H9 (cell line): ENCODE data around the gene PNPO. TPM values are rescaled to one million over a fixed set of nuclear protein-coding genes. Genes with fewer than 3 reads are reported as not detected.

Experiments
- DNase-seq: peaks from one replicate; pipeline ENCODE4 v3.0.0-alpha.2; 2017
- H2AFZ ChIP-seq: one replicate; pipeline ENCODE4 v1.6.1; 2013; ENCODE audit warnings: mild to moderate bottlenecking, low read length, control low read depth, moderate library complexity
- H2AK5ac ChIP-seq: 2 replicates; pipeline ENCODE4 v1.6.1; 2013; ENCODE audit warnings: low read length, control low read depth, mixed read lengths; ENCODE audit not compliant: insufficient read length
- H2BK120ac ChIP-seq: one replicate; pipeline ENCODE4 v1.6.1; 2013; ENCODE audit warnings: low read depth, mild to moderate bottlenecking, low read length, control low read depth, inconsistent platforms; ENCODE audit not compliant: poor library complexity, severe bottlenecking
- H2BK12ac ChIP-seq: 2 replicates; pipeline ENCODE4 v1.6.1; 2013; ENCODE audit warnings: low read length, control low read depth, mixed read lengths, low read depth; ENCODE audit not compliant: insufficient read length
- H2BK15ac ChIP-seq: 2 replicates; pipeline ENCODE4 v1.6.1; 2013; ENCODE audit warnings: low read depth, low read length, control low read depth
- H2BK20ac ChIP-seq: one replicate; pipeline ENCODE4 v1.6.1; 2013; ENCODE audit warnings: low read depth, mild to moderate bottlenecking, low read length, control low read depth, inconsistent platforms; ENCODE audit not compliant: poor library complexity, severe bottlenecking
- H2BK5ac ChIP-seq: 2 replicates; pipeline ENCODE4 v1.6.1; 2013; ENCODE audit warnings: low read length, control low read depth, mixed read lengths; ENCODE audit not compliant: insufficient read length
- H3K14ac ChIP-seq: 2 replicates; pipeline ENCODE4 v1.6.1; 2013; ENCODE audit warnings: low read length, control low read depth; ENCODE audit not compliant: insufficient read depth
- H3K18ac ChIP-seq: 2 replicates; pipeline ENCODE4 v1.6.1; 2013; ENCODE audit warnings: low read depth, mild to moderate bottlenecking, mixed read lengths, low read length, control low read depth; ENCODE audit not compliant: insufficient read length
- H3K23ac ChIP-seq: 2 replicates; pipeline ENCODE4 v1.6.1; 2013; ENCODE audit warnings: low read length, control low read depth, mixed read lengths, low read depth; ENCODE audit not compliant: insufficient read length
- H3K23me2 ChIP-seq: 2 replicates; pipeline ENCODE4 v1.6.1; 2013; ENCODE audit warnings: low read depth, mild to moderate bottlenecking, mixed read lengths, low read length, control low read depth; ENCODE audit not compliant: insufficient read length, poor library complexity, severe bottlenecking
- H3K27ac ChIP-seq: 2 replicates; pipeline ENCODE4 v1.5.1; 2013; ENCODE audit warnings: low read length, control low read depth, mixed read lengths, low read depth; ENCODE audit not compliant: insufficient read length
- H3K27me3 ChIP-seq: 2 replicates; pipeline ENCODE4 v1.6.1; 2013; ENCODE audit warnings: low read length, control low read depth, inconsistent platforms; ENCODE audit not compliant: insufficient read depth
- H3K4ac ChIP-seq: 2 replicates; pipeline ENCODE4 v1.6.1; 2013; ENCODE audit warnings: low read depth, mild to moderate bottlenecking, control low read depth, inconsistent platforms, low read length, moderate library complexity
- H3K4me1 ChIP-seq: 2 replicates; pipeline ENCODE4 v1.6.1; 2013; ENCODE audit warnings: low read length, control low read depth, inconsistent platforms; ENCODE audit not compliant: insufficient read depth
- H3K4me2 ChIP-seq: 2 replicates; pipeline ENCODE4 v1.6.1; 2013; ENCODE audit warnings: low read length, control low read depth, mixed read lengths; ENCODE audit not compliant: insufficient read length, insufficient read depth
- H3K56ac ChIP-seq: 2 replicates; pipeline ENCODE4 v1.6.1; 2013; ENCODE audit warnings: low read depth, mild to moderate bottlenecking, mixed read lengths, low read length, control low read depth; ENCODE audit not compliant: insufficient read length
- H3K79me1 ChIP-seq: 2 replicates; pipeline ENCODE4 v1.6.1; 2013; ENCODE audit warnings: low read depth, mild to moderate bottlenecking, moderate library complexity, low read length, control low read depth, inconsistent platforms; ENCODE audit not compliant: insufficient read depth, poor library complexity, severe bottlenecking
- H3K79me2 ChIP-seq: 2 replicates; pipeline ENCODE4 v1.6.1; 2013; ENCODE audit warnings: low read length, control low read depth, inconsistent platforms; ENCODE audit not compliant: insufficient read depth
- H3K9ac ChIP-seq: 2 replicates; pipeline ENCODE4 v1.6.1; 2013; ENCODE audit warnings: low read length, control low read depth, mixed read lengths; ENCODE audit not compliant: insufficient read length; ENCODE audit errors: extremely low read depth
- H3K9me3 ChIP-seq: one replicate; pipeline ENCODE4 v1.6.1; 2013; ENCODE audit warnings: low read depth, low read length, inconsistent platforms; ENCODE audit not compliant: control insufficient read depth
- H3T11ph ChIP-seq: one replicate; pipeline ENCODE4 v1.6.1; 2013; ENCODE audit warnings: mild to moderate bottlenecking, low read length, control low read depth, inconsistent platforms
- H4K20me1 ChIP-seq: one replicate; pipeline ENCODE4 v1.6.1; 2013; ENCODE audit not compliant: control insufficient read depth, insufficient read length, insufficient read depth
- H4K5ac ChIP-seq: 2 replicates; pipeline ENCODE4 v1.6.1; 2013; ENCODE audit warnings: low read depth, mild to moderate bottlenecking, mixed read lengths, low read length, control low read depth; ENCODE audit not compliant: insufficient read length
- H4K8ac ChIP-seq: replicated peaks from 2 replicates; pipeline ENCODE4 v1.6.1; 2013; ENCODE audit warnings: low read length, control low read depth, mixed read lengths, low read depth; ENCODE audit not compliant: insufficient read length
- H4K91ac ChIP-seq: 2 replicates; pipeline ENCODE4 v1.6.1; 2013; ENCODE audit warnings: low read depth, mild to moderate bottlenecking, moderate library complexity, mixed read lengths, low read length, control low read depth; ENCODE audit not compliant: insufficient read length
- H3K27ac Mint-ChIP-seq, 3 experiments: 2 replicates in 2 of 3; 3 replicates in 1 of 3; pipeline ENCODE4 v1.8.0; 2020 to 2021; ENCODE audit warnings: mixed read lengths in 3 of 3, mild to moderate bottlenecking in 1 of 3, moderate library complexity in 1 of 3
- H3K27me3 Mint-ChIP-seq: 2 replicates; pipeline ENCODE4 v1.8.0; 2021; ENCODE audit warnings: low read depth, mild to moderate bottlenecking, moderate library complexity, mixed read lengths
- H3K36me3 Mint-ChIP-seq, 3 experiments: 2 replicates in 2 of 3; 3 replicates in 1 of 3; pipeline ENCODE4 v1.8.0; 2020 to 2021; ENCODE audit warnings: low read depth in 3 of 3, mixed read lengths in 3 of 3; ENCODE audit not compliant: insufficient read depth in 1 of 3
- H3K4me1 Mint-ChIP-seq, 2 experiments: 2 replicates each; pipeline ENCODE4 v1.8.0; 2020; ENCODE audit warnings: mixed read lengths in 2 of 2
- H3K4me3 Mint-ChIP-seq, 2 experiments: 2 replicates in 1 of 2; 3 replicates in 1 of 2; pipeline ENCODE4 v1.8.0; 2020 to 2021; ENCODE audit warnings: mild to moderate bottlenecking in 2 of 2, mixed read lengths in 2 of 2, moderate library complexity in 1 of 2
- H3K9me3 Mint-ChIP-seq, 2 experiments: 2 replicates in 1 of 2; 3 replicates in 1 of 2; pipeline ENCODE4 v1.8.0; 2020; ENCODE audit warnings: mild to moderate bottlenecking in 2 of 2, mixed read lengths in 2 of 2, moderate library complexity in 1 of 2
- WGBS: extraction: QIAGEN DNeasy Blood & Tissue Kit; methylation state at CpG from one replicate; pipeline ENCODE4 v1.1.7; 2013; ENCODE audit warnings: missing lambda C conversion rate, low lambda C conversion rate, mixed read lengths; ENCODE audit not compliant: insufficient read length; ENCODE audit errors: extremely low coverage; 5-methylcytosine and 5-hydroxymethylcytosine counted together
- total RNA-seq: library from RNA; stranded (reverse); gene quantifications from 2 replicates; pipeline ENCODE4 v1.2.1, GENCODE V29; 2021
- TF ChIP-seq, protein P1 (sequence below): fragments of 200-600 bp; sonication (generic); conservative IDR thresholded peaks from 3 replicates; pipeline ENCODE4 v1.8.0; 2021; ENCODE audit warnings: antibody characterized with exemption, mild to moderate bottlenecking

Gene PNPO
- total RNA-seq, 1 experiment from 2014 or later: 6.7 TPM

DNA sequence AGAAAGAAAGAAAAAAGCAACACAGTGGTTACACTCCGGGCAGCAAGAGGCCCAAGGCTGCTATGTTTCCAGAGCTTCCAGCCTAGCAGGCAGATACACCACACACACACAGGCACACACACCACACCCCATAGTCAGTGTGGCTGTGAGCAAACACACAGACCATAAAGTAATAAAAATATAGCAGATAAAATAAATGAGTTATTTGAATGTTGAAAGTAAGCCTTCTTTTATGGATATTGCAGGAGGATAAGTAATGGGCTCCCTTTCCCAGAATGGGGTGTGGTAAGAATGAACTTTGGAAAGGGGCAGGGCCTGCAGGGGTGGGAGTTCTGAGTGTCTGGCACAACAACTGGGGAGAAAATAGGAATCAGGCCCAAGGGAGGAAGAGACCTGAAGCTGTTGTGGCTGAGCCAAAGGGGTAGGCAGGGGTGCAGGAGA, 24.7 kb downstream of the PNPO start:
- WGBS: no CpG with 5 or more reads among the region's 1 CpG
- H3K79me1 ChIP-seq: no peaks in the 10 kb centered on the region

More for the DNA sequence above, 24.7 kb downstream of the PNPO start:
- no peak overlapping the region for H4K8ac ChIP-seq
- Mint-ChIP-seq H3K27ac (peak overlapping the region in 1 of 3 experiments; percentile 39; a peak in 2 of 7 replicates), H3K4me3 (no peak overlapping the region), H3K27me3 (peaks cover 32% of the 10 kb centered on the region), H3K36me3 (no peaks in the 10 kb centered on the region), H3K9me3 (no peaks in the 10 kb centered on the region), H3K4me1 (peaks cover 6 to 8% of the 10 kb centered on the region in 2 experiments)
- no peak overlapping the region for H2BK120ac ChIP-seq
- H4K91ac ChIP-seq: no peak overlapping the region
- TF ChIP-seq, protein P1, sequence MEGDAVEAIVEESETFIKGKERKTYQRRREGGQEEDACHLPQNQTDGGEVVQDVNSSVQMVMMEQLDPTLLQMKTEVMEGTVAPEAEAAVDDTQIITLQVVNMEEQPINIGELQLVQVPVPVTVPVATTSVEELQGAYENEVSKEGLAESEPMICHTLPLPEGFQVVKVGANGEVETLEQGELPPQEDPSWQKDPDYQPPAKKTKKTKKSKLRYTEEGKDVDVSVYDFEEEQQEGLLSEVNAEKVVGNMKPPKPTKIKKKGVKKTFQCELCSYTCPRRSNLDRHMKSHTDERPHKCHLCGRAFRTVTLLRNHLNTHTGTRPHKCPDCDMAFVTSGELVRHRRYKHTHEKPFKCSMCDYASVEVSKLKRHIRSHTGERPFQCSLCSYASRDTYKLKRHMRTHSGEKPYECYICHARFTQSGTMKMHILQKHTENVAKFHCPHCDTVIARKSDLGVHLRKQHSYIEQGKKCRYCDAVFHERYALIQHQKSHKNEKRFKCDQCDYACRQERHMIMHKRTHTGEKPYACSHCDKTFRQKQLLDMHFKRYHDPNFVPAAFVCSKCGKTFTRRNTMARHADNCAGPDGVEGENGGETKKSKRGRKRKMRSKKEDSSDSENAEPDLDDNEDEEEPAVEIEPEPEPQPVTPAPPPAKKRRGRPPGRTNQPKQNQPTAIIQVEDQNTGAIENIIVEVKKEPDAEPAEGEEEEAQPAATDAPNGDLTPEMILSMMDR: no peak
- H3K79me2 ChIP-seq: no peaks in the 10 kb centered on the region
- H3K9ac ChIP-seq: no peak overlapping the region
- H3K14ac ChIP-seq: no peak overlapping the region
- H4K20me1 ChIP-seq: no peaks in the 10 kb centered on the region
- no peak overlapping the region for H3T11ph ChIP-seq
- no peaks in the 10 kb centered on the region for H3K9me3 ChIP-seq
- no peak overlapping the region for H2BK15ac ChIP-seq
- peaks cover 2% of the 10 kb centered on the region for H3K23me2 ChIP-seq
- H3K23ac ChIP-seq: no peak overlapping the region
- no peak overlapping the region for H2AFZ ChIP-seq
- H2BK5ac ChIP-seq: no peak overlapping the region
- H2BK20ac ChIP-seq: no peak overlapping the region
- H3K4ac ChIP-seq: no peak overlapping the region
- no peak overlapping the region for H2AK5ac ChIP-seq
- no peaks in the 10 kb centered on the region for H3K27me3 ChIP-seq
- no peak overlapping the region for H3K18ac ChIP-seq
- no peak overlapping the region for H3K56ac ChIP-seq
- H2BK12ac ChIP-seq: no peak overlapping the region
- no peaks in the 10 kb centered on the region for H3K4me1 ChIP-seq
- no peak for DNase-seq
- H3K27ac ChIP-seq: no peak overlapping the region
- no peak overlapping the region for H3K4me2 ChIP-seq
- no peak overlapping the region for H4K5ac ChIP-seq
